Adrenal gland (tissue), 5 donors: ENCODE measurements around the gene TIMP3.

ENCODE experiments used
- CTCF ChIP-seq, 6 experiments: fragments of 450-650 bp in 4 of 6; fragments of 200-600 bp in 2 of 6; sonication (generic) in 1 of 6; IDR thresholded peaks; 1 replicate in 5 of 6; 2 replicates in 1 of 6; pipeline versions ENCODE4 v1.5.1 to v1.8.0; 2016 to 2021; ENCODE audit warnings: antibody characterized with exemption in 6 of 6, mild to moderate bottlenecking in 2 of 6, moderate library complexity in 1 of 6
- POLR2A ChIP-seq, 2 donors: fragments of 450-650 bp; IDR thresholded peaks; one replicate each; pipeline ENCODE4 v1.6.1; 2017; ENCODE audit warnings: antibody characterized with exemption in 2 of 2, mild to moderate bottlenecking in 2 of 2, moderate library complexity in 1 of 2
- donor health status: DM: no; HTN: no; CAD: no.

- no peak for TF ChIP-seq CTCF (IDR thresholded peaks at IDR 0.05)
- peak in 1 of 2 donors; percentile 34 for TF ChIP-seq POLR2A (IDR thresholded peaks at IDR 0.05)
Measured at GRCh38 chr22:32839831-32840584, 38.5 kb downstream of the TIMP3 start.
